ENCODE data around the gene C1orf52.
A peak's percentile ranks its signal among the peaks of the same experiment; 100 is the strongest.

The C1orf52 gene

DNA sequence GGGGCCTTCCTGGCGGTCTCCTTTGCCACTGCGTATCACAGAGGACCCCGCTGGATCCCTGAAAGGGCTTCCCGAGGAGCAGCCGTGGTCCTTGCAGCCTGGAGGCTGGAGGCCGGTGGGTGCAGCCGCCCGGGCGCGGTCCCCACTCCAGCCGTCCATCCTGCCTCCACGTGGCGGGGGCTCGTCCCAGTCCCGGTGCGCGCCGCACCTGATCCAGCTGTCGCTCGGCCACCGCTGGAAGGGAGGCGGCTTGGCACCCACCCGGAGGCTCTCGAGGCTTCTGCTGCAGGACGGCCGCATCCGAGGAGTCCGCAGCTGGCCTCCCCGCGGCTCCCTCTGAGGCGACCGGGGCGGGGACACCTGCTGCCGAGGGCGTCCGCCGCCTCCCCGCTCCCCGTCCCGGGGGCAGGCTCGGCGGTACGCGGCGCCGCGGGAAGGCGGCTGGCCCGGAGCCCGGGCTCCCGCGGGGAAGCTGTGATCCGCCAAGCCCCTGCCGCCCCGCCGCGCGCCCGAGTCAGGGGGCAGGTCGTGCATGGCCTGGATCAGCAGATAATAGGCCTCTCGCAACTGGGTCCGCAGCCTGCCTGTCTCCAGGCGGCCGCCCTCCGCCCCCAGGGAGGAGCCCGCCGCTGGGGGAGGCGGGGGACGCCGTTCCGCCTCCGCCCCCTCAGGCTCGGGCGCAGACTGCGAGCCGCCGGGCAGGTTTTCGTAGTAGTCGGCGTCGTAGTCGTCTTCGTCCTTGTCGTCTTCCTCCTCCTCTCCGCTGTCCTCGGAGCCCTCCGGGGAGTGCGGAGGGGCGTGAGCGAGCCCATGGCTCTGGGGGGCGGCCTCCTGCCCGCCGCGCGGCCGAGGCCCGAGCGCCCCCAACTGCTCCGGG lies 58.8 kb downstream of the C1orf52 start, which contains the start of gene SYDE2:
Gene SYDE2, minus strand, starts transcription at position 554 of the 877 bp plus-strand sequence. Its CDS starts 20 bp downstream, at position 534.
- H3K4me3 Mint-ChIP-seq = peak within 1 kb of the TSS; percentile 95
- H3K9me3 Mint-ChIP-seq = no peaks in the 10 kb centered on the region
- H3K27me3 Mint-ChIP-seq = no peaks in the 10 kb centered on the region
- peak within 1 kb of the TSS; percentile 93 for H3K27ac Mint-ChIP-seq
- no peaks in the 10 kb centered on the region for H3K36me3 Mint-ChIP-seq
- H3K4me1 Mint-ChIP-seq = peaks cover 53% of the 10 kb centered on the region
